HEK293 (cell line): ENCODE data around the gene IL36RN.

ENCODE experiments used
- CTCF ChIP-seq: fragments of 450-650 bp; formaldehyde crosslinking; IDR thresholded peaks from 2 replicates; pipeline ENCODE4 v1.5.1; 2016; ENCODE audit warnings: missing biosample characterization, missing genetic modification characterization
- MYNN ChIP-seq: fragments of 450-650 bp; formaldehyde crosslinking; IDR thresholded peaks from 2 replicates; pipeline ENCODE4 v1.5.1; 2016; ENCODE audit warnings: missing biosample characterization, missing genetic modification characterization, borderline replicate concordance
- PATZ1 ChIP-seq: fragments of 450-650 bp; formaldehyde crosslinking; IDR thresholded peaks from 2 replicates; pipeline ENCODE4 v1.5.1; 2016; ENCODE audit warnings: missing biosample characterization, missing genetic modification characterization
- ZNF311 ChIP-seq: fragments of 450-650 bp; formaldehyde crosslinking; IDR thresholded peaks from 2 replicates; pipeline ENCODE4 v1.5.1; 2017; ENCODE audit warnings: missing biosample characterization, missing genetic modification characterization, borderline replicate concordance

- TF ChIP-seq ZNF311 (no peak), CTCF (tag by site-specific recombination) (no peak), PATZ1 (no peak), MYNN (tag by site-specific recombination) (no peak)
Observed at GRCh38 chr2:113091231-113091896, 32.4 kb downstream of the IL36RN start.
